Aortic smooth muscle cell (primary cell): ENCODE results near the gene DMBT1. TPM values are rescaled to one million over a fixed set of nuclear protein-coding genes. Genes with fewer than 3 reads are reported as not detected.

Experiments
- total RNA-seq: library from RNA; depleted of rRNA; stranded (reverse); fragments of >200 nt; gene quantifications from 2 replicates; pipeline ENCODE4 v1.2.3, GENCODE V29; 2014

DMBT1 gene
- total RNA-seq, result under 0.01 and 0.06 TPM in 2 replicates

DNA sequence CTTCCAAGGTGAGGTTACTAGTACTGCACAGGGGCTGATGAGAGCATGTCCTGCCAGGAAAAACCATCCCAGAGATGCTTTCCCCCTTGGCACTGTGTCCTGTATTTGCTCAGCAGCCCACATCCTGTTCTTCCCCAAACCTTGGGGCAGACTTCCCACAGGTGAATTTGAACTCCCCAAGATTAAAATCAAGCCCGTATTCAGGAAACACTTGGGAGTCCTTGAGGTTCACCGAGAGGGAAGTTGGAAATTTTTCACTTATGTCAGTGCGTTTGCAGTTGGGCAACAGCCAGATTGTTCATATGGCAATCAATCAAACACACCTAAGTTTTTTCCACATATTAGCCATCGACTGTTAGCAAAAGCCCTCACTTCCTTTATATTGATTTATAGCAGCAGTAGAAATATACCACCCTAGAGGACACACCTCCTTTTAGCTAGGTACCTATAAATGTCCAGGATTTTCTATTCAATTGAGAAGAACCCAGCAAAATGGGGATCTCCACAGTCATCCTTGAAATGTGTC lies at the start of gene DMBT1:
DMBT1 (plus strand) TSS at position 476 of the 526 bp plus-strand sequence; CDS start at position 493, 17 bp downstream.

Other genes starting within 250 kb of the DMBT1 start
- 17.2 and 19.9 TPM in 2 replicates for gene PLEKHA1, start 186.0 kb upstream of the DMBT1 start, total RNA-seq
- gene ARMS2, start 106.1 kb upstream of the DMBT1 start, total RNA-seq, result not detected in 2 replicates
- gene HTRA1, start 99.2 kb upstream of the DMBT1 start, total RNA-seq, result 235 and 353 TPM in 2 replicates
- gene C10orf120, start 139.1 kb downstream of the DMBT1 start, total RNA-seq, result not detected in 2 replicates